Bronchial epithelial cell (primary cell): ENCODE measurements around the gene SEMA4D. TPM values are rescaled to one million over a fixed set of nuclear protein-coding genes. Genes with fewer than 3 reads are reported as not detected.

Experiments used
- DNase-seq: peaks from one replicate; pipeline ENCODE4 v3.0.0-alpha.2; 2010; ENCODE audit warnings: low read depth
- FAIRE-seq: peaks from 2 replicates; lab custom pipeline; 2011; peaks lifted over from hg19 to GRCh38; lab: Jason Lieb, UNC
- H3K27me3 ChIP-seq: 2 replicates; pipeline ENCODE4 v1.5.1; 2011; ENCODE audit warnings: low read length; ENCODE audit not compliant: control insufficient read depth, insufficient read depth
- H3K36me3 ChIP-seq: 2 replicates; pipeline ENCODE4 v1.5.1; 2011; ENCODE audit warnings: low read length; ENCODE audit not compliant: control insufficient read depth, insufficient read depth
- H3K4me3 ChIP-seq: 2 replicates; pipeline ENCODE4 v1.5.1; 2011; ENCODE audit warnings: mild to moderate bottlenecking, low read depth, low read length, control low read depth
- CTCF ChIP-seq: IDR thresholded peaks from 2 replicates; pipeline ENCODE4 v1.5.1; 2011; ENCODE audit warnings: mild to moderate bottlenecking, moderate library complexity, low read length, control low read depth, inconsistent platforms; ENCODE audit not compliant: insufficient read depth, severe bottlenecking
- total RNA-seq: library from RNA; depleted of rRNA; stranded (reverse); fragments of >200 nt; gene quantifications from 2 replicates; pipeline ENCODE4 v1.2.1, GENCODE V29; 2014

SEMA4D gene
- total RNA-seq, 1 donor from 2014 or later: 1.8 TPM

GRCh38 chr9:89467278-89467625 lies 30.7 kb downstream of the SEMA4D start:
- TF ChIP-seq CTCF: no peak
- Histone ChIP-seq H3K36me3 (no peaks in the 10 kb centered on the region), H3K27me3 (no peaks in the 10 kb centered on the region), H3K4me3 (no peak overlapping the region)
- DNase-seq: no peak
- FAIRE-seq: no peak

- Histone ChIP-seq H3K4me3 (no peak overlapping the region), H3K36me3 (no peaks in the 10 kb centered on the region), H3K27me3 (no peaks in the 10 kb centered on the region)
- DNase-seq (no peak), FAIRE-seq (no peak)
- TF ChIP-seq CTCF: no peak
Measured at GRCh38 chr9:89466451-89467277, 31.2 kb downstream of the SEMA4D start.

GRCh38 chr9:89465726-89466308 lies 32.1 kb downstream of the SEMA4D start:
- H3K36me3 ChIP-seq: no peaks in the 10 kb centered on the region
- no peak for DNase-seq
- no peak for FAIRE-seq
- no peak overlapping the region for H3K4me3 ChIP-seq
- TF ChIP-seq CTCF: no peak
- H3K27me3 ChIP-seq: no peaks in the 10 kb centered on the region

GRCh38 chr9:89465001-89465451 lies 32.9 kb downstream of the SEMA4D start:
- Histone ChIP-seq H3K4me3 (no peak overlapping the region), H3K27me3 (no peaks in the 10 kb centered on the region), H3K36me3 (no peaks in the 10 kb centered on the region)
- DNase-seq: no peak
- no peak for TF ChIP-seq CTCF
- FAIRE-seq: no peak

GRCh38 chr9:89464300-89464901 lies 33.5 kb downstream of the SEMA4D start:
- H3K27me3 ChIP-seq: no peaks in the 10 kb centered on the region
- DNase-seq (no peak), FAIRE-seq (no peak)
- no peak for TF ChIP-seq CTCF
- H3K4me3 ChIP-seq: no peak overlapping the region
- H3K36me3 ChIP-seq: no peaks in the 10 kb centered on the region
